AG08396 (cell line): ENCODE results near the gene CERS5.

Experiments used
- DNase-seq: peaks from one replicate; pipeline ENCODE4 v3.0.0; 2012; ENCODE audit warnings: low spot score, mixed read lengths

Gene CERS5

GRCh38 chr12:50167049-50167828 lies at the start of gene CERS5:
Gene CERS5, minus strand, starts transcription at chr12:50167369. Its CDS starts 72 bp downstream, at chr12:50167297.
- DNase-seq, result peak; percentile 98

GRCh38 chr12:50215033-50215432 lies 47.9 kb upstream of the CERS5 start:
- no peak for DNase-seq

GRCh38 chr12:50214018-50214417 lies 46.8 kb upstream of the CERS5 start:
- DNase-seq, result no peak

GRCh38 chr12:50213439-50213838 lies 46.3 kb upstream of the CERS5 start:
- DNase-seq, result no peak

- DNase-seq, result no peak
Measured at GRCh38 chr12:50212071-50212467, 44.9 kb upstream of the CERS5 start.

DNA sequence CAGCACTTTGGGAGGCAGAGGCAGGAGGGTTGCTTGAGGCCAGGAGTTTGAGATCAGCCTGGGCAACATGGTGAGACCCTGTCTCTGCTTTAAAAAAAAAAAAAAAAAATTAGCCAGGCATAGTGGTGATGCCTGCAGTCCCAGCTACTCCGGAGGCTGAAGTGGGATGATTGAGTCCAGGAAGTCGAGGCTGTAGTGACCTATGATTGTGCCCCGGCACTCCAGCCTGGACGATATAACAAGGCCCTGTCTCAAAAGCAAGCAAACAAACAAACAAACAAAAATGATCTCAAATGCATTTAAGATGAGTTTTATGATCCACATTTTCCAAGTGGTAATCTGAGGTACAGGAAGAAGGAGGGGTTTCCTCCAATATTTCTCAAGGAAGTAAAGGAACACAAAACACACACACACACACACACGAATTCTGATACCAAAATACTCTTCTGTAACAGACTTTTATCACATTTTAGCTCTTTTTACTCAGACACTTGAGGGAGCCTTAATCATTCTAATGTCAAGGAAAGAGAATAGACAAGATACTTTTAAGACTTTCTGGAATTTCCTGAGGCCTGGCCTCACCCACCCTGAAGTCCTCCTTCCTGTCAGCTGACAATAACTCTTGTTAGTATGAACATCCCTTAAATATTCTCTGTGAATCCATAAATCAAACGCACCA lies 44.4 kb upstream of the CERS5 start:
- DNase-seq, result no peak

GRCh38 chr12:50207424-50207823 lies 40.3 kb upstream of the CERS5 start:
- DNase-seq, result no peak

GRCh38 chr12:50205648-50206047 lies 38.5 kb upstream of the CERS5 start:
- DNase-seq, result no peak

GRCh38 chr12:50203691-50204090 lies 36.5 kb upstream of the CERS5 start:
- DNase-seq, result no peak

DNA sequence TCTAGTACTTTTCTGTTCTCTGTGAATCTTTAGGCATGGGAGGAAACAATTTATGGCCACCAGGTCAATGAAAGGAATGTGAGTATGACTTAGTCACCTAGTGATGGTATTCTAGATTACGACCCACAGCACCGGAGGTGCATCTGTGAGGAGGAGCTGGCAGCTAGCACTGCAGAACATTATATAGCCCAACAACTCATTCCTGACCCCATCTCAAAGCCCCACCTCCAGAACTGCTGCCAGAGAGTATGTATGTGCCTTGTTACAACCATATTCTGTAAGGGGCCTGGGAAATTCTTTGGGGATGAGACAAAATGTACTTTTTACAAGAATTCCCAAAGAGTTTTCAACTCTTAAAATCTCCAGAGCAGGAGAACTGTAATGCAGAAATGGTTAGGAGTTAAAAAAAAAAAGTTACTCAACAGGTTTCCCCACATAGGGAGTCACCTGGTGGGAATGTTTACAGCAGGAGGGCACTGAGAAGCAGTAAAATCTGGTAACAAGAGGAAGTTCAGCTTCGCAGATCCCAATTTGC lies 34.9 kb upstream of the CERS5 start:
- peak; percentile 30 for DNase-seq

DNA sequence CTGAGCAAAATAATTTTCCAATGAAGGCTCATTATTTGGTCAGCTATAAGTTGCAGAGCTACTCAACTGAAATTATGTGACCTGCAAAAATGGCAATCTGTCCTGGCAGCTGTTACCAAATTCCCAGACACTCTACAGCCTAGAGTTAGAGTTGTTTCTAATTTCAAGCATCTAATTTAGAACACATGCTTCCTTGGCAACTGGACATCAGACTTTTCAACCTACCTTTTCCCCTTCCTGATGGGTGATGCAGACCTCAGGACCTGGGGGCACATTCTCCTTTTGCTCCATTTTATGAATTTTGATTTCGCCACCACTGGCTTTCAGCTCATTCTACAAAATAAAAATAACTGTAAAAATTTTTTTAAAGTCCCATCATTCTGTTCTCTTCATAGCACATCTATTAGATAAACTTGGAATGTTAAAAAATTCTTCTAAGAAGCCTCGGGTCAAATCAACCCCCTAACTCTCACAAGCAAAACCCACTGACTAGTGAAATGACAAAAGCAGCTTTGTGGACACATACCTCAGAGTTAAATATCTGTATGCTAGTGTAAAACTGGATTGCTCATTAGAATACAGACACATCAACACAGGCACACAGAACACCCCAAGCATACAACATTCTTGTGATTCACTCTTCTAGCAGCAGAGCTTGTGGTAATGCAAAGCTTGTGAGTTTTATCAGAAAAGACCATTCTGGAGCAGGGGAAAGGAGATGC lies 33.5 kb upstream of the CERS5 start:
- DNase-seq, result no peak

DNA sequence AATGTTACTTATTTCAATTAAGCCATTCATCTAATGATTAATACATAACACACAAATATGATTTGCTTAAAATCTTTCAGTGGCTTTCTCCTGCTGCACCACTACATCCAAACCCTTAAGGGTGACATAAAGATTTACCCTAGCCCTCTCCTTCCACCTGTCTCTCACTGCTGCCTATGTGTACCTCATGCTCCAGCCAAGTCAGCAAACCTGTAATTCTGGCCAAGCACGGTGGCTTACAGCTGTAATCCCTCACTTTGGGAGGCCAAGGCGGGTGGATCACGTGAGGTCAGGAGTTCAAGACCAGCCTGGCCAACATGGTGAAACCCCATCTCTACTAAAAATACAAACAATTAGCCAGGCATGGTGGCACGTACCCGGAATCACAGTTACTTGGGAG lies 31.7 kb upstream of the CERS5 start:
- DNase-seq, result no peak

GRCh38 chr12:50197297-50197727 lies 30.1 kb upstream of the CERS5 start:
- DNase-seq, result no peak

- DNase-seq, result no peak
Measured at GRCh38 chr12:50196537-50196936, 29.4 kb upstream of the CERS5 start.

- DNase-seq, result no peak
Measured at GRCh38 chr12:50195832-50196231, 28.7 kb upstream of the CERS5 start.

GRCh38 chr12:50192908-50193307 lies 25.7 kb upstream of the CERS5 start:
- DNase-seq, result no peak

GRCh38 chr12:50192236-50192635 lies 25.1 kb upstream of the CERS5 start:
- DNase-seq, result no peak

DNA sequence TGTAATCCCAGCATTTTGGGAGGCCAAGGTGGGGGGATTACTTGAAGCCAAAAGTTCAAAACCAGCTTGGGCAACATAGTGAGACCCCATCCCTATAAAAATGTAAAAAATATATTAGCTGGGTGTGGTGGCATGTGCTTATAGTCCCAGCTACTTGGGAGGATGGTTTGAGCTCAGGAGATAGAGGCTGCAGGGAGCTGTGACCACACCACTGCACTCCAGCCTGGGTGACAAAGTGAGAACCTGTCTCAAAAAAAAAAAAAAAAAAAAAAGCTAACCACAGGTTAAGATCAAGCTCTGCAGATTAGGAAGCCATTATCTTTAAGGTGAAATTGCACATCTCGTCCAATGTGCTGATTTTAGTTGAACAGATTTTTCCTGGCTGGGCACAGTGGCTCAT lies 23.7 kb upstream of the CERS5 start:
- no peak for DNase-seq

- DNase-seq, result no peak
Measured at GRCh38 chr12:50188875-50189575, 21.9 kb upstream of the CERS5 start.

DNA sequence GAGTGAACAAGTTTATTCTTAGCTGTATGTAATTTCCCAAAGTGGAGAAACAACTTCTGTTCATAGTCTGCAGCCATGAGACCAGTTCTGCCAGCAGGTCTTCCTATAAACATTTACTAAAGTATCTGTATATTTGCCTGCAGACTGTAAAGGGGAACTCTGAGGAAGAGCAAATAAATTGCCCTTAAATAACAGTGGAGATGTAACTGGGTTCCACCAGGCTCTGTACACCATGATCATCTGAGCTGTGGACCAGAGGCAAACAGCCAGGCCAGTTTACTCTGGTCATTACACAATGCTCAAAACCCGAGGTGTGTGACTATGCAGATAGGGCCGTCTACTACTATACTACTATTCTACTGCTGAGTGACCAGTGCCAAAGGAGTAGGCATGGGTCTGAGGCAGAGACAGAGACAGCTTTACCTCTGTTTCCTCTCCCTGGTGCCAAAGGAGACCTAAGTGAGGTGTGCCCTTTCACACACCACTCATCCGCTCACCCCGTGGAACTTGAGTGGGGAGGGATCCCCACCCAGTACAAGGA lies 21.1 kb upstream of the CERS5 start:
- DNase-seq, result peak; percentile 20

- peak; percentile 40 for DNase-seq
Measured at GRCh38 chr12:50187084-50187900, 20.1 kb upstream of the CERS5 start.
